KBM-7 (cell line): ENCODE data around the gene ABHD13.

Source experiments
- DNase-seq: peaks from one replicate; pipeline ENCODE4 v3.0.0-alpha.2; 2015
- in situ Hi-C: fragments of 300-500 bp; cut with MboI; formaldehyde crosslinking; loops from 2 replicates; pipeline ENCODE4 v1.14.3; 2020; ENCODE audit warnings: low sequenced_read_pairs, low pct_unique_long_range_greater_than_20kb, mixed read lengths

Gene ABHD13

GRCh38 chr13:108218044-108218974 lies at the start of gene ABHD13:
ABHD13 (plus strand) TSS chr13:108218392; CDS start chr13:108229219, 10,827 bp downstream.
- in situ Hi-C loops: no loop called here
- DNase-seq: peak; percentile 96

GRCh38 chr13:108168929-108169328 lies 49.3 kb upstream of the ABHD13 start:
- in situ Hi-C loops: loop anchor here (25.0 kb wide), 1 partner anchor 957 kb away; no protein-coding TSS in a partner anchor
- no peak for DNase-seq

DNA sequence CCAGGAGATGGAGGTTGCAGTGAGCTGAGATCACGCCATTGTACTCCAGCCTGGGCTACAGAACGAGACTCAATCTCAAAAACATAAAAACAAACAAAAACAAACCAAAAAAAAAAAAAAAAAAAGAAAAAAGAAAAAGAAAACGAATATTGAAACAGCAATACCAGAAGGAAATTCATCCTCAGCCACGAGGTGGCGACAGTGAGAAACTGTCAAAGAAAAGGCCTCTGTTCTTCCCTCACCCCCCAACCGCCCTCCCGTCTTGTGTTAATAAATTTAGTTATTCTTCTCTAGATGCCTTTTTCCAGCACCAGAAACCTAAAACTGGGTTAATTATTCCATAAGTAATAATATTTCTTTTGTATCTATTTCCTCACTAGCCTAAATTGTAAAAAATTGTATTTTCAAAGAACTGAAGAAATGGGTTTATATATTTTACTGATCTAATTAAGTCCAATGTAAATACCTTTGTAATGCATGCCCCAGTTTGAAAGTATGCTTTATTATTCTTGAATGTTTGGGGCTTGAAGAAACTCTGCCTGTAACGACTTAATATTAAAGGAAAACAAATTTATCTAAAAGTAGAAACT lies 41.4 kb upstream of the ABHD13 start:
- DNase-seq: peak; percentile 18
- in situ Hi-C loops: no loop called here

DNA sequence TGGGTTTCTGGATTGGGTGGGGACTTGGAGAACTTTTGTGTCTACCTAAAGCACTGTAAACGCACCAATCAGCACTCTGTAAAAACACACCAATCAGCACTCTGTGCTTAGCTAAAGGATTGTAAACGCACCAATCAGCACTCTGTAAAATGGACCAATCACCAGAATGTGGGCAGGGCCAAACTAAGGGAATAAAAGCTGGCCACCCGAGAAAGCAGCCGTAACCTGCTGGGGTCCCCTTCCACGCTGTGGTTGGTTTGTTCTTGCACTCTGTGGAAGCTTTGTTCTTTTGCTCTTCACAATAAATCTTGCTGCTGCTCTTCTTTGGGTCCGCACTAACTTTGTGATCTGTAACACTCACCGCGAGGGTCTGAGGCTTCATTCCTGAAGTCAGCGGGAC lies 40.1 kb upstream of the ABHD13 start:
- DNase-seq: no peak
- in situ Hi-C loops: no loop called here

- DNase-seq: no peak
- in situ Hi-C loops: no loop called here
Observed at GRCh38 chr13:108182652-108183051, 35.5 kb upstream of the ABHD13 start.

GRCh38 chr13:108185223-108185622 lies 33.0 kb upstream of the ABHD13 start:
- in situ Hi-C loops: no loop called here
- DNase-seq: no peak

GRCh38 chr13:108188260-108188659 lies 29.9 kb upstream of the ABHD13 start:
- DNase-seq: no peak
- in situ Hi-C loops: no loop called here

DNA sequence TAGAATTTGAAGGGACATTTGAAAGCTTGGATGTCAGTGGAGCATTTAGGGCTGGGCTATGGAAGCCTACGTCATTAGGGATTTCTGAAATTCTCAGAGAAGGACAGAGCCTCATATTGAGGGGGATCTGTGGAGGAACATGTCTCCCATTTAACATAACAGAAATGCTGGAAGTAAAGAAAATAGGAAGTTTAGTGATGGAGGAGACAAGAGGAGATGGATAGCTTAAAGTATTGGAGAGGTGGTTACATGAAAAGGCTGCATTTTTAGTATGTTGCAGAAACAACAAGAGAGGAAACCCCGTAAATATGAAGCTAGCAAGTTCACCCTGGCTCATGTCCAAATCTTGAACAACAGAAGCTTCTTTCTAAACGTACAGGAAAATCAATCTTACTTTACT lies 27.3 kb upstream of the ABHD13 start:
- in situ Hi-C loops: no loop called here

GRCh38 chr13:108193806-108194205 lies 24.4 kb upstream of the ABHD13 start:
- no peak for DNase-seq
- in situ Hi-C loops: no loop called here

More for the DNA sequence above, 27.3 kb upstream of the ABHD13 start:
- no peak for DNase-seq

DNA sequence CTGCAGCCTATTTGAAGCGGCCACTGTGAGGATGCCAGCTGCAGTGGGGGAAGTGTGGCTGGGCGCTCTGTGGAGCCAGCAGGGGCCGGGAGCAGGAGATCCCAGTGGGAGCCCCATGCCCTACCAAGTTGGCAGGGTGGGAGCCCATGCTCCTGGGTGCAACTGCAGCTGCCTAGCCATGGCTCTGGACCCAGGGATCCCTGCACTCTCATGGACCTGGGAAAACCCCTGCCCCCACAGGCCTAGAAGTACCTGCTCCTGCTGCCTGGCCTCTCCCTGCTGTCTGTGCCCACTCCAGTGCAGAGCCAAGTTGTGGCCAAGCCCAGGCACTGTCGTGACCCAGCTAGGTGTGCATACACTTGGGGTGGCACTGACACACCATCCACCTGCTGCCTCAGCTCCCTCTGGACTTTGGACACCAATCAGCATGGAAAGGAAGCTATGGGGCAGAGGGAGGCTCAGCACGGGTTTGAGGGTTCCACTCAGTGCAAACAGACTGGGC lies 23.7 kb upstream of the ABHD13 start:
- DNase-seq: no peak
- in situ Hi-C loops: no loop called here

- DNase-seq: no peak
- in situ Hi-C loops: no loop called here
Observed at GRCh38 chr13:108195146-108195545, 23.0 kb upstream of the ABHD13 start.

- in situ Hi-C loops: no loop called here
Observed at GRCh38 chr13:108195861-108196260, 22.3 kb upstream of the ABHD13 start.

GRCh38 chr13:108200781-108201398 lies 17.3 kb upstream of the ABHD13 start:
- in situ Hi-C loops: no loop called here
- no peak for DNase-seq

More at GRCh38 chr13:108195861-108196260, 22.3 kb upstream of the ABHD13 start:
- no peak for DNase-seq

DNA sequence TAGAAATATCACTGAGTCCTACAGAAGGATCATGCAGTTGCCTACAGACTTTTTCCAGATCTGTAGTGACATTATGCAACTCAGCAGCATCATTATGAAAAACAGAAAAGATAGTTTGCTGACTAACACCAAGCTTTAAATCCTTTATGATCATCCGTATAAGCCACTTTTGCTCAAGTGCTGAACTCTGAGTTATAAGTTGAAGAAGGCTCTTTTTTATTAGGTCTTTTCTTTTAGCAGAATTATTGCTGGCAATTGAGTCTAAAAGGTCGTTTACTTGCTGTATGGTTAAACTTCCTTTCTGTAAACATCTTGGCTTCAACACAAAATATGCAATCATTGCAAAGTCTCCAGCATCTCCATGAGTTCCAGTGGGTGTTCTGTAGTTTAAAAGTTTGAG lies 7.6 kb upstream of the ABHD13 start:
- in situ Hi-C loops: no loop called here
- DNase-seq: no peak

GRCh38 chr13:108212886-108213285 lies 5.3 kb upstream of the ABHD13 start:
- in situ Hi-C loops: no loop called here
- DNase-seq: no peak

GRCh38 chr13:108213946-108214345 lies 4.2 kb upstream of the ABHD13 start:
- DNase-seq: no peak
- in situ Hi-C loops: no loop called here

GRCh38 chr13:108214441-108215271 lies 3.5 kb upstream of the ABHD13 start:
- no peak for DNase-seq
- in situ Hi-C loops: no loop called here

GRCh38 chr13:108215436-108215835 lies 2.8 kb upstream of the ABHD13 start, which contains the start of gene LIG4:
LIG4 (minus strand) TSS chr13:108215536; CDS start chr13:108211268, 4,268 bp downstream.
- DNase-seq: peak; percentile 73

More at GRCh38 chr13:108215436-108215835, 2.8 kb upstream of the ABHD13 start, which contains the start of gene LIG4:
- in situ Hi-C loops: no loop called here
